Right lobe of liver (tissue), 4 donors: ENCODE measurements around the gene IGFALS.

Experiments used
- CTCF ChIP-seq, 4 donors: fragments of 200-600 bp in 3 of 4; fragments of 450-650 bp in 1 of 4; IDR thresholded peaks; one replicate each; pipeline versions ENCODE4 v1.5.1 to v1.8.0; 2016 to 2022; ENCODE audit warnings: antibody characterized with exemption in 4 of 4, mild to moderate bottlenecking in 2 of 4
- POLR2A ChIP-seq: fragments of 450-650 bp; IDR thresholded peaks from one replicate; pipeline ENCODE4 v1.6.1; 2017; ENCODE audit warnings: antibody characterized with exemption, mild to moderate bottlenecking
- donor health status: DM: no; HTN: no; CAD: no.
- donor health status: DM: no; HTN: no; CAD: no.
- donor health status: DM: no; HTN: yes; CAD: no.

- TF ChIP-seq CTCF (IDR thresholded peaks at IDR 0.05) = no peak
- no peak for TF ChIP-seq POLR2A
Observed at GRCh38 chr16:1787056-1787321, 6.5 kb downstream of the IGFALS start.
